ENCODE data around the gene KCNJ4.

KCNJ4 gene

DNA sequence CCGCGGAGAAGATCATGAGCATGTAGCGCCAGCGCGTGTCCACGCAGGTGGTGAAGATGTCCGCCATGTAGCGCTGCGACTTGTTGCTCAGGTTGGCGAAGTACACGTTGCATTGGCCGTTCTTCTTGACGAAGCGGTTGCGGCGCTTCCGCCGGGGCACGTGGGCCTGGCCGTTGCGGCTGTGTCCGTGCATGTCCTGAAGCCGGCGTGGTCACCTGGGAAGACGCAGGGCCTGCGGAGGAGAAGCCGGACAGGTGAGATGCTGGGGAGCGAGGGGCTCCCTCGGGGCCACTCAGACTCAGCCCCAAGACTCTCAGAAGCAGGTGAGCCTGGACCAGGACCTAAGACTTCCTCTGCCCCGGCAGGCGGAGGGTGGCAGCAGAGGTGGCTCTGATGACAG, 27.1 kb downstream of the KCNJ4 start:
- DNase-seq = no peak

DNA sequence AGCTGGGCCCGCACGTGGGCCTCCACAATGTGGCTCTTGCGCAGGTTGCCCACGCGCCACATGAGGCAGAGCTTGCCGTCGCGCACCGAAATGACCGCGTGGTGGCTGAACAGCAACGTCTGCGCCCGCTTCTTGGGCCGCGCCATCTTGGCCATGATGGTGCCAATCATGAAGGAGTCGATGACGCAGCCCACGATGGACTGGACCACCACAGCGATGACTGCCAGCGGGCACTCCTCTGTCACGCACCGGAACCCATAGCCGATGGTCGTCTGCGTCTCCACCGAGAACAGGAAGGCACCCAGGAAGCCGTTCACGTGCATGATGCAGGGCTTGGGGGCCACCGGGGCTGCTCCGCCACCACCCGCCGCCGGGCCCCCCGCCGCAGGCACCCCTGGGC, 27.5 kb downstream of the KCNJ4 start:
- no peak for DNase-seq

DNA sequence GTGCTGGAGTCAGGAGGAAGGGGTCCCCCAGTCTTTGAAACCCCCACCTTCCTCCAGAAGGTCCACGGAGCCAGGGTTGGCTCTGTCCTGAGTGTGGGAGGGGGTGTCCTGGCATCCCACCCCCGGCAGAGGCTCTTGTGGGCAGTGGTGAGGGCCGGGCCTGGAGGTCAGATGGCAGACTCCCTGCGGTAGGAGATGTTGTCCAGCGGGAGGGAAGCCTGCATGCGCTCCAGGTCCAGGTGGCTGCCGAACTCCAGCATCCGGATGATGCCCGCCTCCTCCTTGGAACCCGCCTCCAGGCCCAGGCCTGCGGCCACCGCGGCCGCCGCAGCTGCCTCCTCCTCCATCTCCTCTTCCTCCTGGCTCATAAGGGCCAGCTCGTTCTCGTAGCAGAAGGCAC, 28.4 kb downstream of the KCNJ4 start:
- DNase-seq = no peak

DNA sequence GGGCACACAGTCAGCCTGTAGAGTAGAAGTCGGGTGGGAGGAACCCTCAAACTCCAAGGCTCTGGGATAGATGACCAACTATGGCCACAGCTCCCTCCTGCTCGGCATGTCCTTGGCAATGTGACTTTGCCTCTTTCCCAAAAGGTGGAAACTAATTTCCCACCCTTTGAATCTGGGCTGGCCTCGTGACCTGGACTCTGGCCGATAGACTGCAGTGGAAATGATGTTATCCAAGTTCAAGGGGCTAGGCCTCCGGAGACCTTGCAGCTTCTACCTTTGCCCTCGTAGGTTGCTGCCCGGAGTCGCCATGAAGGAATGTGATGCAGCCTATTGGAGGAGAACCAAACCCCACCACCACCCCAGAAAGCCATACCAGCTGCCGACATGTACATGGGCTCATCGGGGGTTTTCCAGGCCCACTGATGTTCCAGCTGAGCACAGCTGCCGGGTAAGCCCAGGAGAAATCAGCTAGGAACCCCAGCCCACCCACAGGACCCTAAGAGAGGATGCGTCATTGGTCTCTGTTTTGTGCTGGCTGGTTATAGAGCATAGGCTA, 30.4 kb downstream of the KCNJ4 start:
- DNase-seq = no peak

DNA sequence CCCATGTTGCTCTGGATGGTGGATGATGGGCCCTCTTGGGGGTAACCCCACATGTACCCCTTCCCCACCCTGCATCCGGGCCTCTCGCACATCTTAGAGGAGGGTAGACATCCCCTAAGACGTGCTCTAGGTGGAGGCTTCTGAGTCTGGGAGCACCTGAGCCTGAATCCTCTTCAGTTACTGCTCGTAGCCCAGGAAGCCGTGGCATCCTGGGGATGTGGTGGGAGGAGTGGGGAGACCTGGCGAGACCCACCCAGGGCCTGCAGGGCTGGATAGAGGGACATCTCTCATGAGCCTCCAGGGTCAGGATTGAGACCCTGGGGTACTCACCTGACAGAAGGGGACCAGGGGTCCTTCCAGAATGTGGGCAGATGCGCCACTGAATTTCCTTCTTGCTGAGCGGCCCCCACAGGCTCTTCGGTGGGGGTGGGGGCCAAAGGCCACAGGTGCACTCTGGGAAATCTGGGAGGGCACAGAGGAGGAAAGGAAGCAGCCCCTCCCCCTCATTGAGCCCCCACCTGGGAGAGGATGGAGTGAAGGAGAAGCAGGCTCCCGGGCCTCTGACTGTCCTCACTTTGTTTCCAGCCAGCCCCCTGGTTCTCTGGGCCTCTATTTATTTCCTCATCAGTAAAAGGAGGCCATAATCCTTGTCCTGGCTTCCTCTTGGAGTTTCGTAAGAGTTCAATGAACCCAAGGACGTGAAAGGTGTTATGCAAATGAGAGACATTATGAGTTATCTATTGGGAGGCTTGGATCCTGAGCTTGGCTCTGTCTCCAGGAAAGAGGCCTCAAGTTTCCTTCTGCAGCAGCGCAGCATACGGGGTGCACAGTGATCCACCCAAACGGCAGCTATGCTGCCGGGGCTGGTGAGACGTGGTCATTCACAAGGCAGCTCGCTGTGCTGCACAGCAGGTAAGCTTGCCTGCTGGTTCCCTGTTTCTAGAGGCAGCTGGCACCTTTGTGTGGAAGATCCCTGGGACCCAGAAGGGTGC, 31.2 kb downstream of the KCNJ4 start:
- DNase-seq = no peak

DNA sequence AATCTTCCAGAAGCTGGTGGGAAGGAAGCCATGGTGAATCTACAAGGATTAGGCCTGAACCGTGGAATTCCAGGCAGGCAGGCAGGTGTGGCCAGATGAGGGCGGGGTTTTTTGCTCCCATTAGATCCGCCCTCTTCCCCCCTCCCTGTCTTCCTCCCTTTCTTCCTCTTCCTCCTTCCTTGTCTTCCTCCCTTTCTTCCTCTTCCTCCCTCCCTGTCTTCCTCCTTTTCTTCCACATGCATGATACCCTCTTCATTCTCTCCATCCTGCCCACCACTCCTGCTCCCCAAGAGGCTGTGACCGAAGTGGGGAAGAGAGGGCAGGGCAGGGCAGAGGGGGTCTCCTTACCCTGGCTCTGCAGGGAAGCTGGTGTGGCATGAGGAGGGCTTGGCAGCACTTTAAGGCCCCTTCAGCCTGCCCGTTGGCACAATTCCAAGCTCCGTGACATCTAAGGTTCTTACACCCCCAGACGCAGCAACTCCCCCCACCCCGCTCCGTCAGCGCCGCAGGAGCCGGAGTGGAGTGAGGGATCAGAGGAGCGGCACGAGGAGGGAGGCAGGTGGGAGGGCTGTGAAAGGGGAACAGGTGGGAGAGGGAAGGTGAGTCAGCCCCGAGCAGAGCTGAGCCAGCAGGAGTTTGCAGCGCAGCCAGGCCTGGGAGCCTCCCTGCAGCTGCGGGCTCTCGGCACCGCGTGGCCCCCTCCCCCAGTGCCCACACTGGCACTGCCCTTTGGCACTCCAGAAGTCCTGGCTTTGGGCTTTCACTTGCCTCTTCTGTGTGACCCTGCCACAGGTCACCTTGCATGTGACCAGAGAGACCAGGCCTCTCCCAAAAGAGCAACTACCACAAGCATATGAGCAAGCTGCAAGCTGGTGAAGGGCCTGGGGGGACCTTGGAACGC, 32.1 kb downstream of the KCNJ4 start:
- DNase-seq = no peak

DNA sequence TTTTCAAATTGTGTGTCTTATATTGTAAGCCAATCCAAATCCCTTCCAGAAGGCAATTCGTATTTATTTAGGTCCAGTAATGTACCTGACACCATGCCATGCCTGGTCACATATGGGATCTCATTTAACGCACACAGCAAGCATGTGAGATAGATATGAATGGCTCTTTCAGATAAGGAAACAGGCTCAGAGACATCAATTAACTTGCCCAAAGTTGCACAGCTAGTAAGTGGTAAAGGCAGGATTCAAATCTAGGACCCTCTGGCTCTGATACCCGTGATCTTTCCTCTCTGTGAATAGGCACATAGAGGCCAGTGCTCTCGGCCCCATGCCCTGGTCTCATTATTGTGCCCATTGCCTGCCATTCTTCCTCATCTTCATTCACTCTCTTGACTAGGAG, 34.3 kb downstream of the KCNJ4 start:
- DNase-seq = no peak

DNA sequence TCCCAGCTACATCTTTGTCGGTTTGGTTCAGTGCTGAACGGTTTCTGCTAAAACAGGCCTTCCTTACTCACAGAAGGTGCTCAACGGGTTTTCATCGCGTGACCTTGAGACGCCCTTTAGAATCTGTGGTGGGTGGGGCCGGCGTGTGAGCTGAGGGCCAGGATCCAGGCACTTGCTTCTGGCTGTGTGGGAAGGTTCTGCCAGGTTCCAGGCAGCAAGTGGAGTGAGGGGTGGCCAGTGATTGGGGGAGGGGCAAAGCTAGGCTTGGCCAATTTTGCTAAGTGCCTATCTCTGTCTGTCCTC, 35.2 kb downstream of the KCNJ4 start:
- no peak for DNase-seq

DNA sequence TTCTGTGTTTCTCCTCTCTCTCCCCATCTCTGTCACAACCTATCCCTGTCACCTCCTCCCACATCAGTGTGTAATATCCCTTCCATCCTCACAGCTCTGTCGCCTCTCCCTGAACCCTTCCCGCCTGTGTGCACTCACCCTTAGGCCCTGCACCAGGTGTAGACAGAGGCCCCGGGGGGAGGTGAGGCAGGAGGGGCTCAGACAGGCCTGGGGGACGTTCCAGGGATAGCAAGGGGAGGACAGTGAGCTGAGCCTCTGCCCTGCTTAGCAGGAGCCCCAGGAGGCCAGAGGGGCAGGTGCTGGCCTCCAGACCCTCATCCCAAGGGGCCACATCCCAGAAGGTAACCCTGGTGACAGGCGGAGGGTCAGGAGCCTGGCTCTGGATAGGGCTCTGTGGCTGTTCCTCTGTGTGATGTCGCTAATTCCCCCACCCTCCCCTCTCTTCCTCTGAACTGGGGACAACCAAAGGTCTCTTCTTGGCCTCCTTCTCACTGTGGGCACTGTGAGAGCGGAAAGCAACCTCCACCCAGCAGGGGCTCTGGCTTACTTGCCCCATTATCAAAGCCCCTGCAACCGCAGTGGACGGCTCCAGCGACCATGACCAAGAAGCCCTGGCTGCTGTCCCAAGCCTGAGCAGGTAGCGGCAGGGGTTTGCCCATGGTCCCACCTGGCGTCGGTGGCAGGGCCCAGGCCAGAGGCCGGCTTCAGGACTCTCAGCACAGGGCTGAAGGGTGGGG, 35.7 kb downstream of the KCNJ4 start:
- DNase-seq = no peak

DNA sequence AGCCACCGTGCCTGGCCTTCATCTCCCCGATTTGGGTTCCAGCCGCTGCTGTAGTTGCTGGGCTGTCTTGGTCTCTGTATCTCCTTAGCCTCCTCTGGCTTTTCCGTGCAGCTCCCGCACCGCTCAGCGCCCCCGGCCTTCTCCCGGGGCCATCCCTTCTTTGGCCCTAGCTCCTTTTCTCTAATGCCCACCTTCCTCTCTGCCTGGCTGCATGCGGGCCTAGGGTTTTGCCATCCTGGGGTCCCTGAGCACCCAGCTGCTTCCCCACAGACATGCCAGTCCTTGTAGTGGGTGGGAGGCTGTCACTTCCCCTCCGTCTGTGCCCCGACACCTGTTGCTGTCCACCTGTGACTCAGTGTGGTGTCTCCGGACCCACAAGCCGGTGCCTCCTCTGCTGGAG, 36.4 kb downstream of the KCNJ4 start:
- no peak for DNase-seq

DNA sequence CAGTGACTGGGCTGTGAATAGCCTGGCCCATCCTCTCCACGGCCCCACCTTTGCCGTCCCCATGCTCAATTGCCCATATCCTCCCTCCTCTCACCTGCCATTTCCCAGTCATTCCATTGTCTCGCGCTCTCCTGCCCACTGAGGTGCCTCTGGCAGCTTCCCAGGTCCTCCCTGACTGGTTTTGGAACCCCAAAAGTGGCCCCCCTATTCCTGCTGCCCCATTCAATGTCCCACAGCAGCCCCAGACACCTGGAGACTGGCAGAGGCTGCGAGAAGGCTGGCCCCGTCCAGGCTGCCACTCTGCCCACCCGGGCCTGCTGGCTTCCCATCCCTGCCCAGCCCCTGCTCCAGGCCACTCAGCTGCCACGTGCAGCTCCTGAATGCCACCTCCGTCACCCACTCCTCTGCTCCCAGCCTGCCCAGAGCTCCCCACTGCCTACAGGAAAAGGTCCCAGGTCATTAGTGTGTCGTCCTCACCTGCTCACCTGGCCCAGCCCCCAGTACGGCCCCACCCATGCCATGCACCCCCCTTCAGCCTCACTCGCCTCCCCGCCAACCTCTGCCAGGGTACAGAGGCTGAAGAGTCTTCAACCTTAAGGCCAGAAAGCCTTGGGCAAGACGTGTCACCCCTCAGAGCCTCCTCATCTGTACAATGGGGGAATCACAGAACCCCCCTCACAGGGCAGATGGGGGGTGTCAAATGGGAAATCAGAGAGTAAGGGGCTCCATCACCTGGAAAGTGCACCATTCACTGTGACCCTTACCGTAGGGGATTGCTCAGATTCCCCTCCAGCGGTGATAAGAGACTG, 37.5 kb downstream of the KCNJ4 start:
- no peak for DNase-seq

DNA sequence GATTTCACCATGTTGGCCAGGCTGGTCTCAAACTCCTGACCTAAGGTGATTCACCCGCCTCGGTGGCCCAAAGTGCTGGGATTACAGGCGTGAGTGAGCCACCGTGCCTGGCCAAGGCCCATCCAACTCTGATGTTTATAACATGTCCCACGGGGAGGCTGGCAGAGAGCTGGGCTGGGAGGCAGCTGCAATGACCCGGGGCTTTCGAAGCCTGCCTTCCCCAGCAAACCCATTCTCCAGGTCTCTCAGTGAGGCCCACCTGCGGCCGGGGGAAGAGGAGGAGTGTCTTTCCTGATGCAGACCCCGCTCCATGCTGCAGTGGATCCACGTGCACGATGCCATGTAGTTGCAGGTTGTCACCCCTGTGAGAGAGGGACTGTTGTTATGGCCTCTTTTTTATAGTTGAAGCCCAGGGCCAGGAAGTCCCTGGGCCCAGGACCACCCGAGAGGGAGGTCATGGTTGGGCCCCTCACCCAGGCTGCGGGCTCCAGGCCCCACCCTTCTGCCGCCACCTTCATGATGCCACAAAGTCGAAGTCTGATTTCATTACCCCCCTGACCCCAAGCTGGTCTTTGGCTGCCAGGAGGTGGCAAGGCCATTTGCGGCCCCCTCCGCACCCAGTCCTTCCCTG, 38.3 kb downstream of the KCNJ4 start:
- no peak for DNase-seq

DNA sequence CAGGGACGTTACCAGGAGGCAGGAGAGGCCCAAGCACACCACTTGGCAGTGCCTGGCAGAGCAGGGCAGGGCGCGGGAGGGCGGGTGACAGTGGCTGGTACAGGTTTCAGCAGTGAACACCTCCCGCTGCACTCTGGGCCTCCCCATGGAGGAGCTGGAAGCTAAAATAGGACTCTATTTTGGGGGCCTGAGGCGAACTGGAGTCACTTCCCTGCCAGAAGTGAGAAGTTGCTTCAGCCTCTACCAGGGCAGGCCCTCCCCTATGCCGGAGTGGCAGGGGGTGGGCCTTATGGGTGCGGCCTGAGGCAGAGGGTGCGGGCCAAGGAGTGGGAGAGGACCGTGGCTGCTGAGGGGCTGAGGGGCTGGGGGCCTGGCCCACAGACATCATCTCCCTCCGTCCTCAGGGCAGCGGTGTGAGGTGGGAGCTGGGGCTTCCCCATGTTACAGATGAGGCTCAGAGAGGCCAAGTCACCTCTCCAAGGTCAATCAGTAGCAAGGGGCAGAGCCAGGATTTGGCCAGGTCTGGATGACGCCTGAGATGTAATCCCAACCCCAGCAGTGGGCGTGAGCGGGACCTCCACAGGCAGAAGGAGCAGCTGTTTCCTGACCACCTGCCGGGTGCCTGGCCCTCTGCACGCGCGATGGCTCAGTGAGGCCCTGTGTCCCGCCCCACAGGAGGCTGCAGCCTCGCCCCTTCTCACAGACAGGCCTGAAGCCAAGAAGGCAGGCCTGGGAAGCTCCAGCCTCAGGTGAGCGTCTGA, 39.3 kb downstream of the KCNJ4 start:
- DNase-seq = no peak

DNA sequence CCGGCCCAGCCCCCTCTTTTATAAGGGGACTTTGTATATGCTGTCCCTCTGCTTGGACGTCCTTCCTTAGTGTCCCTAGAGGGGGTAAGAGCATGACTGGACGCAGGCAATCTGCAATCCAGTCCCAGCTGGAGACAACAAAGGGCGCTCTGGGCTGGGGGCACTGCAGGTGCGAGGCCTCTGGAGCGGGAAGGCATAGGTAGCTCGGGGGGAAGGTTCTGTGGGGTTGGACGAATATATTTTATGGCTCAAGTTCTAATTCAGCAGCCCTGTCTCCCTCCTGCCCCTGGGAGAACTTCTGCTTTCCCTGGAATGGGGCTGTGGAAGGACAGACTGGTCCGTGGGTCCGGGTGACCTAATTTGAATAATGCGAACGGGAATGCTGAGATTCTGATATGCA, 40.0 kb downstream of the KCNJ4 start:
- DNase-seq = no peak

DNA sequence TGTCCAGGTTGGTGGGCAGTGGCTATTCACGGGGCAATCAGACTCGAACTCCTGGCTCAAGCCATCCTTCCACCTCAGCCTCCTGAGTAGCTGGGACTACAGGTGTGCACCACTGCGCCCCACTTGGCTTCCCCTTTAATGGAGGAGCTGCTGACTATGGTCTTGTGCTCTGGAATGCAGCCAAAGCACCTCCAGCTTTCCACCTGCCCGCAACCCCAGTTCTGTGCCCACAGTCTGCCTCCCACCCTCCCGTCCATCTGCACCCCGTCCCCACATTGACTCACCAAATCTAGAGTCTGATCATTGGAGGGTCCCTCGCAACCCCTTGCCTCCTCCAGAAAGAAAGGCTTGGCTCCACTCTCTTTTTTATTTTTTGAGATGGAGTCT, 41.0 kb downstream of the KCNJ4 start:
- no peak for DNase-seq

DNA sequence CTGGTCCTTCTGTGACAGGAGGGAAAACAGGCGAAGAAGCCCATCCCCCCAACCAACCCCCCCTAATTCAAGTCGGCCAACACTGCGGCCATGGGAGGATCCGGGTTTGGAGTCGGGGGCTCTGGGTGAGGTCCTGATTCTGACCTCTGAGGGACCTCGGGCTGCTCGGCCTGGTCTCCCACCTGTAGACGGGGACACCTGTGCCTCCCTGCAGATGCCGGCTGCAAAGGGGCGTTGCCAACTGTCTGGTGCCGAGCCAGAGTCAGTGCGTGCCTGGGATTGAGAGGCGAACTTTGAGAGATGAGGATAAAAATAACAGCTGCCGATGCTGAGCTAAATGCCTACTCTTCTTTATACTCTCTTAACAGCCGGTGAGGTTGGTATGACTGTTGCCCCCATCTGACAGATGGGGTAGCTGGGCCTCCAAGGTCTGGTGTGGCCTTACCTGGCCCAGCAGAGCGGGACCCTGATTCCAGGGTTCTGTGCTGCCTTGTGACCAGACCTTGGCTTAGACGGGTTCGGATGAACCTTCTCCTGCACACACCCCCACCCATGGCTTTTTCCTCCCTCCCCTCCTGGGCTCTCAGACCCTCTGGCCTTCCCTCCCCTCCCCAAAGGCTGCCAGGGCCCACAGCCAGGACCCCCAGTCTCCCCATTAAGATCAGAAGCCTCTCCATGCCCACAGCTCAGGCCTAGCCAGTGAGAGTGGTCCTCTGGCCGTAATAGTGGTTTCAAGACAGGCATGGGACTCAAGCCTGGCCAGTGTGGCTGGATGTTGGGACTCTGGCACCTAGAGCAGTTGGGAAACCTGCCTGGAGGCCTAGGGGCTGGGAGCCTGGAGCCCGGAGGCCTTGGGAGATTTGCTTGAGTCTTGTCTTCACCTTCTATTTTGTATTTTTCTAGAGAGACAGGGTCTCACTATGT, 41.7 kb downstream of the KCNJ4 start:
- DNase-seq = no peak

DNA sequence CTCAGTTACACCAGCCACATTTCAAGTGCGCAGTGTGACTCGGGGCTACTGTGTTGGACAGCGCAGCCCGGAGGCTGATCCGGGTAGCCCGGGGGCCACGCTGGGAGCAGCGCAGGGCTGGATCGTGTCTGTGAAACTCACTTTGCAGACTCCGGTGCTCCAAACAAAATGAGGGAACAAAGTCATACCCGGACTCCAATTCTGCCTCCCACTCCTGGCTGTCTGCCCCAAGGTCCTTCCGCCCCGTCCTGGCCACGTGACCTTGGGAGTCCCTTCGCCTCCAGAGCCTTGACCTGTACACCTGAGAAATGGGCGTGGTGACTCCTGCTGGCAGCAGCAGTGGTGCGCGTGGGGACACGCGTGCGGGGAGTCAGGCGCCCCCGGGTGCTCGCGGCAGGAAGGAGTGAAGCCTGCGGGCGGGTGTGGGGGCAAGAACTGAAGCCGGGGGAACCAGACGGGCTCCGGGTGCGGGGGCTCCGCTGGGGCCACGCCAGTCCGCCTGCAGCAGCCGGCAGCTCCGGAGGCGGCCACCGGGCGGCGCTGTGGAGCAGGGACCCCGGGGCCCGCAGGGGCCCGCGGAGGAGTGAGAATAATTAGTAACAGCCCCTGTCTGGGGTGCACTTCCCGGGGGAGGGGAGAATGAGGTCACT, 42.4 kb downstream of the KCNJ4 start:
- DNase-seq = peak; percentile 69 to 73

DNA sequence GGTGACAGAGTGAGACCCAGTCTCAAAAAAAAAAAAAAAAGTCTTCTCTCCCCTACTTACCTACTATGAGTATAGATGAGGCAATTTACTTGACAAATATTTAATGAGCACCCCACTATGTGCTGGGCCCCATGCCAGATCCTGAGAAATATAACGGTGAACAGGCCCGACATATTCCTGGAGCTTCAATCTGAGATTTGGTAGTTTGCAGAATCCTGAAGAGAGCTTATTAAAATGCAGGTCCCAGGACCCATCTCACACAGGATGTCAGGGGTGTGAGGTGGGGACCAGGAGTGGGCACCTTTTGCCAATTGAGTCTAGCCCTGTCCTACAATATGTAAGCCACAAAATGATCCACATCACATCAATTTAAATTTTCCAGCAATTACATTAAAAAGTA, 44.0 kb downstream of the KCNJ4 start:
- peak; percentile 4 to 11 for DNase-seq

DNA sequence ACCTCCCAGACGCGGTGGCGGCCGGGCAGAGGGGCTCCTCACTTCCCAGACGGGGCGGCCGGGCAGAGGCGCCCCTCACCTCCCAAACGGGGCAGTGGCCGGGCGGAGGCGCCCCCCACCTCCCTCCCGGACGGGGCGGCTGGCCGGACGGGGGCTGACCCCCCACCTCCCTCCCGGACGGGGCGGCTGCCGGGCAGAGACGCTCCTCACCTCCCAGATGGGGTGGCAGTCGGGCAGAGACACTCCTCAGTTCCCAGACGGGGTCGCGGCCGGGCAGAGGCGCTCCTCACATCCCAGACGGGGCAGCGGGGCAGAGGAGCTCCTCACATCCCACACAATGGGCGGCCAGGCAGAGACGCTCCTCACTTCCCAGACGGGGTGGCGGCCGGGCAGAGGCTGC, 45.1 kb downstream of the KCNJ4 start:
- DNase-seq = peak; percentile 3 to 4
